Activated CD4-positive, alpha-beta T cell treated with anti-CD3 and anti-CD28 coated beads for 4 hours (primary cell): ENCODE results near the gene CAPN15.
"Not testable (repeated sequence)": the region's sequence is repeated elsewhere in the genome, so short reads cannot be mapped to it uniquely, and the experiment has no call there.

Experiments used
- DNase-seq, 2 donors: peaks; one replicate each; pipeline ENCODE4 v3.0.0-alpha.2; 2020

Gene CAPN15

GRCh38 chr16:507527-507926 lies 20.0 kb upstream of the CAPN15 start:
- DNase-seq, result not testable (repeated sequence)

GRCh38 chr16:507996-508395 lies 19.5 kb upstream of the CAPN15 start:
- DNase-seq, result no peak

GRCh38 chr16:508884-509736 lies 18.4 kb upstream of the CAPN15 start:
- DNase-seq, result no peak

- DNase-seq, result no peak
Observed at GRCh38 chr16:510066-510825, 17.3 kb upstream of the CAPN15 start.

- no peak for DNase-seq
Observed at GRCh38 chr16:512802-513201, 14.7 kb upstream of the CAPN15 start.

GRCh38 chr16:513950-514349 lies 13.6 kb upstream of the CAPN15 start:
- no peak for DNase-seq

GRCh38 chr16:515175-515938 lies 12.2 kb upstream of the CAPN15 start:
- no peak for DNase-seq

- no peak for DNase-seq
Observed at GRCh38 chr16:515939-516226, 11.6 kb upstream of the CAPN15 start.

GRCh38 chr16:516301-516700 lies 11.2 kb upstream of the CAPN15 start:
- DNase-seq, result no peak

- DNase-seq, result no peak
Observed at GRCh38 chr16:518858-519257, 8.7 kb upstream of the CAPN15 start.

GRCh38 chr16:519425-519824 lies 8.1 kb upstream of the CAPN15 start:
- no peak for DNase-seq

- no peak for DNase-seq
Observed at GRCh38 chr16:519841-520687, 7.4 kb upstream of the CAPN15 start.

- no peak for DNase-seq
Observed at GRCh38 chr16:520847-521246, 6.7 kb upstream of the CAPN15 start.

GRCh38 chr16:521381-522210 lies 5.9 kb upstream of the CAPN15 start:
- DNase-seq, result no peak

GRCh38 chr16:522320-523096 lies 5.0 kb upstream of the CAPN15 start:
- no peak for DNase-seq

- DNase-seq, result no peak
Observed at GRCh38 chr16:523097-523741, 4.3 kb upstream of the CAPN15 start.

GRCh38 chr16:524274-525040 lies 3.1 kb upstream of the CAPN15 start:
- DNase-seq, result no peak

- no peak for DNase-seq
Observed at GRCh38 chr16:525123-525519, 2.4 kb upstream of the CAPN15 start.

GRCh38 chr16:525520-526180 lies 1.9 kb upstream of the CAPN15 start:
- peak; percentile 69 to 77 for DNase-seq
